T-helper 22 cell (primary cell): Measurements from ENCODE around the gene CDC42EP4.
"Not testable (repeated sequence)": the region's sequence is repeated elsewhere in the genome, so short reads cannot be mapped to it uniquely, and the experiment has no call there.

Experiments
- DNase-seq: peaks from one replicate; pipeline ENCODE4 v3.0.0-alpha.2; 2020; ENCODE audit warnings: low read depth

CDC42EP4 gene

DNA sequence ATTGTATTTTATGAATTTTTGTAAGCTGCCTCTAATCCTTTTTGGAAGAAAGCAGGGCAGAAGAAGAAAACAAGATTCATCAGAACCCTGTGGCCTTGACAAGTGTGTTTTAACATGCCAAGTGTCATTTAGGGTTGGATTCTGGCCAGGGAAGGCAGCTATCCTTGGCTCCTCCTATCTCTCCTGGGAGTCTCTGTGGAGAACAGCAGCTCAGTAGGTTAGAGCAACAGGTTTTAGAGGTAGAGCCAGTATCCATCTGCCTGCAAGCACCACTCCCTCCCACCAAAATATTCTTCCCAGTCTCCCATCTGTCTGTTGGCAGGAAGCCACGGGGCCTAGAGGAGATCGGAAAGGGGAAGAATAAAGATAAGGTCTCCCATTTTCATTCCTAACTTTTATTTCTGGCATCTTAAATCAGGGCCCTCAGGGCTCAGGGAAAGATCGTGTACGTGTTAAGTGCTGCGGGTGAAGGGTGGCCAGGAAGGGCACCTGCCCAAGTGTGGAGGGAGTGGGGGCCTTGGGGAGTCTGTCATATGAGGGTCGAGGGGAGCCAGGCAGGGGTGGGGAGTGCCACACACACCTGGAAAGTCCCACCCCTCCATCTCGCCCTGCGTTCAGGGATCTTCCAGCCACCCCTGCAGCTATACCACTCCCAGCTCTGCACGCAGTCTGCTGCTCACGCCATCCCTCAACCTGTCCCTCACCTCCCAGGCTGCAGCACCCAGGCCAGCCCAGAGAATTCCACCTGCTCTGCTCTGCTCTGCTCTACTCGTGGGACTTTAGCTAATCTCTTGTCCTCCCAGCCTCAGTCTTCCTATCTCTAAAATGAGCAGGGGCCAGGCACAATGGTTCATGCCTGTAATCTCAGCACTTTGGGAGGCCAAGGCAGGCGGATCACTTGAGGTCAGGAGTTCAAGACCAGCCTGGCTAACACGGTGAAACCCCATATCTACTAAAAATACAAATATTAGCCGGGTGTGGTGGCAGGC is 33.0 kb downstream of the CDC42EP4 start:
- DNase-seq = no peak

DNA sequence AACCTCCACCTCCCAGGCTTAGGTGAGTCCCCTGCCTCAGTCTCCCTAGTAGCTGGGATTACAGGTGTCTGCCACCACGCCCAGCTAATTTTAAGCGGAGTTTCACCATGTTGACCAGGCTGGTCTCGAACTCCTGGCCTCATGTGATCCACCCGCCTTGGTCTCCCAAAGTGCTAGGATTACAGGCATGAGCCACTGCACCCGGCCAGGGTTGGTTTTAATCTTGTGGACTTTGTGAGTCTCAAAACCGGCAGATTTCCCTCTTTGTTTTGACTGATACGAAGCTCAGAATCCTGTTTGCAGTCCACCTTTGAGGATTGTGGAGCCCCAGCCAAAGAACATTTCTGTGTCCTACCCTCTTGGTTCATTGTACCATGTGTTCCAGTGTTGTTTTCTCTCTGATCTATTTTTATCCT is 33.7 kb downstream of the CDC42EP4 start:
- no peak for DNase-seq

DNA sequence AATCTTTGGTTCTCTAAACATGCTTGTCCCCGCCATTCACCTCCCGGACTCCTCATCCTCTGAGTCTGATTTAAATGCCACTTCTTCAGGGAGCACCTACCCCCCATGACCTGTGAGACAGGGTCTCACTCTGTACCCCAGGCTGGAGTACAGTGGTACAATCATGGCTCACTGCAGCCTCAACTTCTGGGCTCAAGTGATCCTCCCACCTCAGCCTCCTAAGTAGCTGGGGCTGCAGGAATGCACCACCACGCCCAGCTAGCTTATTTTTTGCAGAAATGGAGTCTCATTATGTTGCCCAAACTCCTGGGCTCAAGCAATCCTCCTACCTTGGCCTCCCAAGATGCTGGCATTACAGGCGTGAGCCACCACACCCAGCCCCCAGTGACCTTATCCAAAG is 37.3 kb downstream of the CDC42EP4 start:
- no peak for DNase-seq

DNA sequence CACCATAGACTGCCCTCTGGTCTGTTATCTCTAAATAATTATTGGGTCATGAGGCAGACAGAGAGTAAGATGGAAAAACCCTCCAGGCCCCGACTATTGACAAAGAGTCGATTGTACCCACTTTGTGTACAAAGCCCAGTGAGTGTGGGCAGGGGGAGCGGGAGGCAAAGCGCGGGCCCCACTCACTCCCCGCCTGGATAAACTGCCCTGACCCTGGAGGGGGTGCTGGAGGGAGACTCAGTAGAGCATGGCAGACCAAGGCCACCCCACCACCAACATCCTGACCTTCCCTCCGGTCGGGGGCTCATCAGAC is 38.9 kb downstream of the CDC42EP4 start:
- DNase-seq = no peak

DNA sequence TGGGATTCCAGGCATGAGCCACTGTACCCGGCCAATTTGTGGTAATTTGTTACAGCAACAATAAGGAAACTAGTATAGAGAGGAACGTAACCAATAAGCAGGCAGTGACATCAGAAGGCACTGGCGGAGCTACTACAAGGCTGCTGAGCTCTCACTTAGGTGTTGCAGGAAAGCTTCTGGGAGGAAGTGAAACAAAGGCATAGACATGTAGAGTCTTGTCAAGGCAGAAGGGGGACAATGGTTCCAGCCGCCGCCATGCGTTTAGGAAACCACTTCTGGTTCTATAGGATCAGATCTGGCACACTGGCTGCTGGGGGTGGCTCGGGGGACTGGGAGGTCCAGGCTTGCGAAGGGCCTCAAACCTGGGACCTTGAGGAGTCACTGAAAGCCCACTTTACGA is 40.7 kb downstream of the CDC42EP4 start:
- no peak for DNase-seq

DNA sequence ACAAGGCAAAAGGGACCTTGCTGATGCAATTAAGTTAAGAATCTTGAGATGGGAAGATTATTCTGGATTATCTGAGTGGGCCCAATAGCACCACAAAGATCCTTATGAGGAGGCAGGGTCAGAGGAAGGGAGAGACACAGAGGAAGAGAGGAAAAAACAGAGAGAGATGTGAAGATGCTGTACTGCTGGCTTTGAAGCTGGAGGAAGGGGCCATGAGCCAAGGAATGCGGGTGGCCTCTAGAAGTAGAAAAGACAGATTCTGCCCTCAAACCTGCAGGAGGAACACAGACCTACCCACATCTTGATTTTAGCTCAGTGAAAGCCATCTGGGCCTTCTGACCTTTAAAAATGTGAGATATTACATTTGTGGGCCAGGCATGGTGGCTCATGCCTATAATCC is 42.0 kb downstream of the CDC42EP4 start:
- DNase-seq = no peak

DNA sequence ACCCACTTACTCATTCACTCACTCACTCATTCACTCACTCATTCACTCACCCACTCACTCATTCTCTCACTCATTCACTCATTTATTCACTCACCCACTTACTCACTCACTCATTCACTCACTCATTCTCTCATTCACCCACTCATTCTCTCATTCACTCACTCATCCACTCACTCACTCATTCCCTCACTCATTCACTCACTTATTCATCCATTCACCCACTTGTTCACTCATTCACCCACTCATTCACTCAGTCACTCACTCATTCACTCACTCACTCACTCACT is 42.5 kb downstream of the CDC42EP4 start:
- no peak for DNase-seq

DNA sequence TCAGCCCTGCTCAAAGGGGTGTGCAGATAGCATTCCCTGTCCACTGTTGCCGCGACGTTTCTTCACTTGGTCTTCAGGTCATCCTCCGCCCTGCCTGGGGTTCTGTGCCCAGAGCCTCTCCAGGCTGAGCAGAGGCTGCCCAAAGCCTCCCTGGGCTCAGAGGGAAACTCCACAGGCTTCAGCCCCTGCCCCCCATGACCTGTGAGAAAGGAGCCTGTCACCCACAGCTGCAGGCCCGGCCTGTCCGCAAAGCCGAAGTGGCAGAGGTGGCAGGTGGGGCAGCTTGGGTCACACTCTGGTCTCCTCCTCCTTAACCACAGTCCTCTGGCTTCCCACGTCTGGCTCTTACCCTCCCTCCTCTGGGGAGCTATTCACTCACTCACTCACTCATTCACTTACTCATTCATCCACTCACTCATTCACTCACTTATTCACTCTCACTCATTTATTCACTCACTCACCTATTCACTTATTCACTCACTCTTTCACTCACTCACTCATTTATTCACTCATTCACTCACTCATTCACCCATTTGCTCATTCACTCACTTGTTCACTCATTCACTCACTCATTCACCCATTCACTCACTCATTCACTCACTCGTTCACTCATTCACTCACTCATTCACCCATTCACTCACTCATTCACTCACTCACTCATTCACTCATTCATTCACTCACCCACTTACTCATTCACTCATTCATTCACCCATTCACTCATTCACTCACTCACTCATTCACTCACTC is 43.0 kb downstream of the CDC42EP4 start:
- DNase-seq = no peak

DNA sequence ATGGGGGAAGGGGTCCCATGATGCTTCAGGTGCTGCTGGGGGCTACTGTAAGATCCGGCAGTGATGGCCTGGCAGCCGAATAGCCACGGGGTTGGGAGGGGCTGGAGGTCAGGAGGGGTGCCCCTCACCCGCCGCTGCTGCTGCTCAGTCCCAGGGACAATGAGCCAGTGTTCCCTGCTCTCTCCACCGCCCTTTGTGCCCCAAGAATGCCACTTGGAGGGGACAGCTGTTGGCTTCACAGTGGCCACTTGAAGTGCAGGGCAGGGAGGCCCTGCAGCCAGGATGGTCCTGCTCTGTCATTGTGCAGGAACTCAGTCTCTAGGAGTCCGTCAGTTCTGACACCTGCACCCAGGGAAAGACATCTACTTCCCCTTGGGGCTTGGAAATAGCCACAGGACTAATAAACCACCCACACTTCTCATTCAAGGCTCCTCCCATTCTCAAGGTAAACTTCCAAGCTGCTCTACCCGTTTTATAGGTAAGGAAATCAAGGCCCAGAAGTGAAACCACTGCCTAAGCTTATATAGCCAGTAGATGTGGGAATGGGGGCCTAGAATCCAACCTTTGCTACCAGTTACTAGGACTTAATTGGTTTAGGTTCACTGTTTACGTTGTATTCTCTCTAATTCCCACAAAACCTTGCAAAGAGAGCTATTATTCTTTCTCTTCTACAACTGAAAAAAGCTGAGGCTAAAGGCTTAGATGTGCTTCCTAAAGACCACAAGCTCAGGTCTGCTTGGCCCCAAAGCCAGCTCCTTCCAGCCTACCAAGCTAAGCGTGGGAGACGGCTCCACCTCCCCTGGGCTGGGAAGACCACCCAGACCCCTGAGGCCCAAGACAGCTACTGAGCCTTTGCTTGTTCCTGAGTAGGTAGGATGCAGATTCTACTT is 43.9 kb downstream of the CDC42EP4 start:
- DNase-seq = no peak

DNA sequence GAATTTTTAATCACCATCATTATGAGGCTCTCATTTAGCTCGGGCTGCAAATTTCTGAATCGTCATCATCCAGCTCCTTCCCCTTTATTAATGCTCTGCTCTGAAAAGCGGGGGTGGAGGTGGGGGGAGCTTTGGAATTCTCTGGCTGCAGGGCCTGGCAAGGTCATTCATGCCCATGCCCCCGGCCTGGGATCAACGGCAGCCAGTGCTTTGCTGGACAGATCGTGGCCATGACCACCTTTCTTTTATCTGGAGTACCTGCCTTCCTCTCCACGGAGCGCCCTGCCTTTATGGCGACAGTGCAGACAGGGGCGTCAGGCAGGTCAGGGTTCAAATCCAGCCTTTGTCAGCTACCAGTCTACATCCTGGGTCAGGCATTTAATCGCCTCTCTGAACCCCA is 45.0 kb downstream of the CDC42EP4 start:
- no peak for DNase-seq

DNA sequence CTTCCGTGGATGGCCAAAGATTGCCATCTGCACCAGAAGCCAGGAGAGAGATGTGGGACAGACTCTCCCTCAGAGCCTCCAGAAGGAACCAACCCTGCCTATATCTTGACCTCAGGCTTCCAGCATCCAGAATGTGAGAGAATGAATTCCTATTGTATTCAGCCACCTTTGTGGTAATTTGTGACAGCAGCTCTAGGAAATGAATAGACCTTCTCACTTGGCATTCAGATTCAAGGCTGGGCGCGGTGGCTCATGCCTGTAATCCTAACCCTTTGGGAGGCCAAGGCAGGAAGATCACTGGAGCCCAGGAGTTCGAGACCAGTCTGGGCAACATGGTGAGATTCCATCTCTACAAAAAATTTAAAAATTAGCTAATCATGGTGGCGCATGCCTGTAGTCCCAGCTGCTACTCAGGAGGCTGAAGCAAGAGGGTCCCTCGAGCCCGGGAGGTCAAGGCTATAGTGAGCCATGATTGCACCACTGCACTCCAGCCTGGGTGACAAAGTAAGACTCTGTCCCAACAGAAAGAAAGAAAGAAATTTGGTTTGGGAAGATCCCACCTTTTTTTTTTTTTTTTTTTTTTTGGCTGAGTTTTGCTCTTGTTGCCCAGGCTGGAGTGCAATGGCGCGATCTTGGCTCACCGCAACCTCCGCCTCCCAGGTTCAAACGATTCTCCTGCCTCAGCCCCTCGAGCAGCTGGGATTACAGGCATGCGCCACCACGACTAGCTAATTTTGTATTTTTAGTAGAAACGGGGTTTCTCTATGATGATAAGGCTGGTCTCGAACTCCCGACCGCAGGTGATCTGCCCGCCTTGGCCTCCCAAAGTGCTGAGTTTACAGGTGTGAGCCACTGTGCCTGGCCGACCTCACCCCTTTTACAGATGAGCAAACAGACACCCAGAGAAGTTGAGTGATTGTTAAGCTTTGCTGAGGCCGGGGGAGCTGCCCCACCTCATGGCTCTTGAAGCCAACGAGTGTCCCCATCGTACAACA is 45.9 kb downstream of the CDC42EP4 start:
- DNase-seq = no peak

DNA sequence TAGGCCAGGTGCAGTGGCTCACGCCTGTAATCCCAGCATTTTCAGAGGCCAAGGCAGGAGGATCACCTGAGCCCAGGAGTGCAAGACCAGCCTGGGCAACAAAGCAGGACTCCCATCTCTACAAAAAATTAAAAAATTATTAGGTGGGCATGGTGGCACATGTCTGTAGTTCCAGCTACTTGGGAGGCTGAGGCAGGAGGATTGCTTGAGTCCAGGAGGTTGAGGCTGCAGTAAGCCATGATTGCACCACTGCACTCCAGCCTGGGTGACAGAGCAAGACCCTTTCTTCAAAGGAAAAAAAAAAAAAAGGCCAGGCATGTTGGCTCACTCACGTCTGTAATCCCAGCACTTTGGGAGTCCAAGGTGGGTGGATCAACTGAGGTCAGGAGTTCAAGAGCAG is 47.4 kb downstream of the CDC42EP4 start:
- DNase-seq = not testable (repeated sequence)

DNA sequence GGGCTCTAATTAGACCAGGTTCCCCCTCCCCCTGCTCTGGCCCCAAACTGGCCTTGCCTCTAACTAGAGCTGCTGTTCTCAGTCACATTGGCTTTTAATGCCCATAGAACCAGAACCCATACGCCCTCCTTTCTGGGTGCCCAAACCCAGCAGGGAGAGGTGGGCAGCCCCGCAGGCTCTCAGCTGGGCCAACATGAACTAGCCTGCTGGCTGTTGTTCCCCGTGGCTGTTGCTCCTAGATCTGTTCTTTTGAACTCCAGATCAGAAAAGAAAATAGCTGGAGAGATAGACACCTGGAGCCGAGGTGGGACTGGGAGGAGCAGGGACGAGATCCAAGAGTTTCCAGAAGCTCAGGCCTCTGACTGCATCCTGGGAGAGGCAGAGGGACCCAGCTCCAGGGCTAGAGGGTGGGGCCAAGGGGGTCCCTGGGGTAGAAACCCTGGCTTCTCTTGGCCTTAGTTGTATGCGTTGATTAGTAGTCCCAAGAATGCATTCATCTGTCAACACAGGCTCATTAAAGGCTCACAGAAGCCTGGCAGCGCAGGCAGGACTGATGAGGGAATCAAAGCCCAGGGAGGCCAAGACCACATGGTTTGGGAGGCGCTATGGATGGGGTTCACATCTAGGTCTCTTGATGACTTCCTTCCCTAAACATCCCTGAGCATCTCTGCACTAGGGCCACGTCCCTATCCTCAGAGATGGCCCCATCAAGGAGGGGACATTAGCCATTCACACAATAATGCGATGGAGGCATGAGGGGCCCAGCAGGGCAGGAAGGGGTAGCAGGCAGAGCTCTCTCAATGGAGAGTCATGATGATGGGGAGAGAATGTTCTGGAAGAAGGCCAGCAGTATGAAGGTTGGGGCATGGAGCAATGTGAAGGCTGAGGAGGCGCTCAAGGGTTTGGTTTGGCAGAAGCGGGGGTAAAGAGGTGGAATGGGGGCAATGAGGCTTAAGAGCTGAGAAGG is 48.8 kb downstream of the CDC42EP4 start:
- DNase-seq = no peak

DNA sequence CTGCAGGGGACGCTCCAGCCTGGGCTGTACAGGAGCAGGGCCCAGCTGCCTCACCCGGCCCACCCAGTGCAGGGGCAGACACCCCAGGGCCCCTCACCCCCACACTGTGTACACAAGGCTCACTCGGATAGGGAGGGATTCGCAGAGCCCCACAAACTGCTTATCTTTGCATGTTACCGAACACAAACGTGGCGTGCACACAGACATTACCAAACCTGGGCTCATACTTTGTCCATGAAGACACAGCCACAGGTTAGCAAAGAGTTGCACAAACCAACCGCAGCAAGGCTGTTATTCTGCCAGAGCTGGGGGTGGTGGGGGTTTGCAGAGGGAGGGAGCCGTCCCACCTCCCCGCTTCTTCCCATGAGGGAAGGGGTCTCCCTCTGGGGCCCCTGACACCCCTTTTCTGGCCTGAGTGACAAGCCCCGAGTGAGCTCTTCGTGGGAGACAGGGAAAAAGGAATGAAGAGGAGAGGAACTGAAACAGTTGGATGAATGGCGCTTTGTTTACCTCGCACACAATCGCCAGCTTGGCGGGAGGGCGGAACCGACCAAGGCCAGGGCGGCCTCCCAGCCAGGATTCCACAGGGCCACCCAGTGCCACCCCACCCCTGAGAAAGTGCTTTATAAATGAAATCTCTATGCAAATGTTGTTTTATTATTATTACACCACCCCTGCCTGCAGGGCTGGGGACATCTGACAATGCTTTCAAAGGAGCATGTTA is 49.7 kb downstream of the CDC42EP4 start:
- DNase-seq = no peak

DNA sequence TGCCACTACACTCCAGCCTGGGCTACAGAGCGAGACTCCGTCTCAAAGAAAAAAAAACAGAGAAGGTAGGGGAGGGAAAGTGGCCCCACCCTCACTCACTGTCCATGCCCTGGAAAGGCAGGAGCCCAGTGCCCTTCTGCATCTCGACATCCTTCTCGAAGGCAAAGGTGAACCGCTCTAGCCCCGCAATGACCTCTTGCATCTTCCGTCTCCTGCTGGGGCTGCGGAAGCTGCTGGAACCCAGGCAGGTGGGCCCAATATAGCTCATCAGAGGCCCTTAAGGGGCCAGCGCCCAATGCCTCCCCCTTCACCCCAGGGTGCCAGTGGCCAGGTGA is 50.2 kb downstream of the CDC42EP4 start, which contains the start of gene CPSF4L:
Gene CPSF4L, minus strand, starts transcription at position 264 of the 335 bp plus-strand sequence. Its CDS starts 62 bp downstream, at position 202.
- DNase-seq = no peak

DNA sequence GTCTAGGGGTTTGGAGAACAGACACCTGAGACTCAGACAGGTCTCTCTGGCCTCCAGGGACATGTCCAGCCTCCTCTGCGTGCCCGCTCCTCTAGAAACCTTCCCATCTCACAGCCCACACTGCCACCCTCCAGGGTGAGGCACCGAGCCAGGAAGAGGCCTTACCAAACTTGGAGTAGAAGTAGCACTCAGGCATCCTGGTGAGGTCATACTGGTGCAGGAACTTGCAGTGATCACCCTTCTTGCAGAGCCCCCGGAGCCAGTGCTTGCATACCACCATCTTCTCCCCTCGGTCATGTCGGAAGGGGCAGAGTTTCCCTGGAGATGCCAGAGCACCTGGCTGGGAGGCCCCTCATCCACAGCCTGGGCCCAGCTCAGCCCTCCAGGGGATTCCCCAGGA is 54.3 kb downstream of the CDC42EP4 start:
- DNase-seq = no peak

DNA sequence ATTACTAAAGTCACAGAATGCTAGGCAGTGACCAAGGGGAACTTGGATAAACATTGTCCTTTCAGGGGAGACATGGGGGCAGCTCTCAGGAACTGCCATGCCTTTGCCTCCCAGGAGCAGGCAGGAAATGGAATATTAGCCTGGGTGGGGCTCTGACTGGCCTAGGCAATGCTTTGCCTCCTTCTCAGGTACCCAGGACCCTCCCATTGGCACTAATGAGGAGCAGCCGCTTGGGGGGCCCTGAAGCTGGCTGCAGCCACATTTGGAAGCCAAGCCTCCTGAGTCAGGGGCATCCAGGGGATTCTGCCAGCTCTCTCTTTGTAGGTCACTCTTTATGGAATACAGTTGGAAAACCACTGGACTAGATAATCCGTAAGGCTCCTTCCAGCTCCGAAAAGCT is 55.6 kb downstream of the CDC42EP4 start:
- no peak for DNase-seq

DNA sequence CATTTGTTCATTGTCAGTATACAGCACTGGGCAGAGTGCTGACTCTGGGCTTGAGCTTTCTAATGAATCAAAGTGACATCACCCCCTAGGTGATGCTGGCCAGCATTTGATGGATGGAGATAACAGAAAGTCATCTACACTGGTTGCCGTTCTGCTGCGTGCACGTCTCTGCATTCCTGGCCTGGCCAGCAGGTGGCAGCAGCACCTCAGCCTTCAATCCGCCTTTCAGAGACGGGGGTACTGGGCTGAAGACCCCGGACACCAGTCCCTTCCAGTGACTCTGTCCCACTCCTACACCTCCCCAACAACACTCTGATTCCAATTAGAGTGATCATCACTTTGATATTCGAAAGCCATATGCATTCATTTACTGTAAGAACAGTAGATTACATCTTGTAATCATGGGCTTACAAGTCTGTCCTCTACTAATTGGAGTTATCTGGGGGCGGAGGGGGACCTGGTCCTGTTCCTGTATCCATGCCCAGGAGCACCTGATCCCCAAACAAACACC is 56.1 kb downstream of the CDC42EP4 start:
- DNase-seq = peak; percentile 5

DNA sequence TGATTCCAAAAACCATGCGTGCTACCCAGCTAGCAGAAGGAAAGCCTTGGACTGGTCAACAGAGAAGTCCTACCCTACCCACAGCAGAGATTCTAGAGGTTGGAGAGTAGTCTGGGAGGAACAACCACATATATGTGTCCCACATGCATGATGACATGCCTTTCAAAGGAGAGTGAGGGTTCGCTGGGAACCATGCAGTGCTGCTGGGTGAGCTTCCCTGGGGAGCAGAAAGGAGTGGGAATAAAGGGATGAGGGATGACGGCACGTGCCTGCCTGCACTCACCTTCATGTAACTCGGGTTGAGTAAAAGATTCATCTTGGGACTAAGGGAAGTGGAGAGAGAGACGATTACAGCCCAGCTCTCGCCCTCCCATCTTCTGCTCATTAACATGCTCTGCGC is 59.9 kb downstream of the CDC42EP4 start:
- no peak for DNase-seq
